Lung (tissue), 12 donors: ENCODE results near the gene APOOL. TPM values are rescaled to one million over a fixed set of nuclear protein-coding genes. Genes with fewer than 3 reads are reported as not detected.

Experiments used
- ATAC-seq: fragments of 200-7000 bp; cut with Tn5 transposase; one replicate; pipeline ENCODE4 v1.9.1; 2020; ENCODE audit warnings: moderate number of reproducible peaks; ENCODE audit not compliant: insufficient read depth, low FRiP score
- DNase-seq, 3 donors: peaks; one replicate each; pipeline ENCODE4 v3.0.0-alpha.2; 2013 to 2017
- H3K27ac ChIP-seq, 2 donors: one replicate each; pipeline ENCODE4 v1.5.1; 2013; ENCODE audit warnings: mild to moderate bottlenecking in 2 of 2, moderate library complexity in 2 of 2, control low read depth in 1 of 2, inconsistent platforms in 1 of 2, low read depth in 1 of 2, low read length in 1 of 2
- H3K27me3 ChIP-seq, 3 donors: one replicate each; pipeline ENCODE4 v1.5.1; 2013; ENCODE audit warnings: low read length in 2 of 3; ENCODE audit not compliant: control insufficient read depth in 3 of 3, insufficient read depth in 3 of 3
- H3K36me3 ChIP-seq, 4 donors: one replicate each; pipeline ENCODE4 v1.5.1; 2013; ENCODE audit warnings: low read length in 4 of 4, mild to moderate bottlenecking in 1 of 4, moderate library complexity in 1 of 4; ENCODE audit not compliant: control insufficient read depth in 4 of 4, insufficient read depth in 4 of 4
- H3K4me1 ChIP-seq, 5 donors: one replicate each; pipeline ENCODE4 v1.5.1; 2013; ENCODE audit warnings: low read length in 5 of 5, mild to moderate bottlenecking in 2 of 5, moderate library complexity in 1 of 5; ENCODE audit not compliant: control insufficient read depth in 5 of 5, insufficient read depth in 5 of 5
- H3K4me3 ChIP-seq: one replicate; pipeline ENCODE4 v1.5.1; 2013; ENCODE audit warnings: mild to moderate bottlenecking, control low read depth, moderate library complexity
- H3K9ac ChIP-seq, 2 donors: one replicate each; pipeline ENCODE4 v1.5.1; 2013; ENCODE audit warnings: low read length in 2 of 2, control low read depth in 1 of 2; ENCODE audit not compliant: insufficient read depth in 1 of 2
- H3K9me3 ChIP-seq, 4 donors: one replicate each; pipeline ENCODE4 v1.5.1; 2013; ENCODE audit warnings: low read length in 3 of 4, mild to moderate bottlenecking in 1 of 4, moderate library complexity in 1 of 4; ENCODE audit not compliant: control insufficient read depth in 4 of 4, insufficient read depth in 3 of 4
- CTCF ChIP-seq: IDR thresholded peaks from 2 replicates; pipeline ENCODE4 v1.5.1; 2012; ENCODE audit warnings: mild to moderate bottlenecking; ENCODE audit errors: control extremely low read depth, extremely low read depth
- WGBS, 2 donors: extraction: QIAGEN DNeasy Blood & Tissue Kit; methylation state at CpG; one replicate each; pipeline ENCODE4 v1.1.7; 2013; 5-methylcytosine and 5-hydroxymethylcytosine counted together
- polyA plus RNA-seq, 2 donors: library from polyadenylated mRNA; stranded (reverse); fragments of 200-250 nt; gene quantifications; one replicate each; pipeline ENCODE4 v1.2.1, GENCODE V29; 2013
- total RNA-seq, 2 donors: library from RNA; depleted of rRNA in 1 of 2; stranded (reverse); fragments of >200 nt in 1 of 2; gene quantifications; one replicate each; pipeline ENCODE4 v1.2.1, GENCODE V29; 2014 to 2021
- donor health status: control.
- donor health status: control.
- donor health status: Bipolar disorder and iron deficiency.
- donor health status: healthy.
- donor health status: DM: yes; HTN: yes; CAD: no.

Gene APOOL
- total and polyA plus RNA-seq, 4 donors: 4.5 to 21.6 (median 11.4) TPM

GRCh38 chrX:85140964-85141363 is 137.3 kb downstream of the APOOL start:
- Histone ChIP-seq H3K9ac (no peak overlapping the region), H3K4me1 (no peaks in the 10 kb centered on the region), H3K27ac (no peak overlapping the region), H3K27me3 (no peaks in the 10 kb centered on the region), H3K4me3 (no peak overlapping the region), H3K36me3 (no peaks in the 10 kb centered on the region), H3K9me3 (no peaks in the 10 kb centered on the region)
- WGBS, 2 donors: 69 to 92% methylated on average over 1 of the region's 1 CpG
- ATAC-seq (no peak), DNase-seq (no peak)
- no peak for TF ChIP-seq CTCF

Other genes starting within 250 kb of the APOOL start
- gene SATL1, start 239.9 kb downstream of the APOOL start, total RNA-seq: under 1 TPM in 1 of 2 donors, not detected in 1; 0.06 TPM
- under 1 TPM in 1 of 2 donors, not detected in 1; 0.02 TPM for gene SATL1, start 239.9 kb downstream of the APOOL start, polyA plus RNA-seq
- gene ZNF711, start 240.1 kb downstream of the APOOL start, total RNA-seq: 10 to 100 TPM in 1 of 2 donors, 1 to 10 TPM in 1; 1.2 to 31.5 TPM
- 1 to 10 TPM in 1 of 2 donors, under 1 TPM in 1; 0.58 to 1.2 TPM for gene ZNF711, start 240.1 kb downstream of the APOOL start, polyA plus RNA-seq